Stimulated activated CD4-positive, alpha-beta T cell treated with anti-CD3 and anti-CD28 coated beads, TNF-alpha, amount 100 ng/mL, for 4 hours (primary cell): ENCODE data around the gene PITRM1.

Experiments
- DNase-seq, 3 experiments: peaks; one replicate each; pipeline ENCODE4 v3.0.0-alpha.2; 2020; ENCODE audit warnings: low read depth in 3 of 3

PITRM1 gene

GRCh38 chr10:3100856-3101640, 71.5 kb downstream of the PITRM1 start:
- no peak for DNase-seq

- DNase-seq: no peak
Observed at GRCh38 chr10:3100093-3100792, 72.3 kb downstream of the PITRM1 start.

GRCh38 chr10:3099291-3100092, 73.1 kb downstream of the PITRM1 start:
- DNase-seq: no peak

GRCh38 chr10:3098689-3099088, 73.9 kb downstream of the PITRM1 start:
- DNase-seq: no peak

GRCh38 chr10:3097160-3097559, 75.4 kb downstream of the PITRM1 start:
- no peak for DNase-seq

- DNase-seq: no peak
Observed at GRCh38 chr10:3096149-3096548, 76.4 kb downstream of the PITRM1 start.

- DNase-seq: peak in 1 of 3 experiments; percentile 40
Observed at GRCh38 chr10:3095373-3096139, 77.0 kb downstream of the PITRM1 start.

- DNase-seq: no peak
Observed at GRCh38 chr10:3094609-3095036, 78.0 kb downstream of the PITRM1 start.

GRCh38 chr10:3093996-3094395, 78.6 kb downstream of the PITRM1 start:
- DNase-seq: no peak

- no peak for DNase-seq
Observed at GRCh38 chr10:3091921-3092320, 80.7 kb downstream of the PITRM1 start.

- no peak for DNase-seq
Observed at GRCh38 chr10:3090914-3091787, 81.4 kb downstream of the PITRM1 start.

GRCh38 chr10:3090388-3090787, 82.2 kb downstream of the PITRM1 start:
- no peak for DNase-seq
